Kidney (tissue), 14 donors: ENCODE measurements around the gene CEMP1. TPM values are rescaled to one million over a fixed set of nuclear protein-coding genes. Genes with fewer than 3 reads are reported as not detected.

Experiments used
- DNase-seq, 5 donors: peaks; one replicate each; pipeline ENCODE4 v3.0.0-alpha.2; 2013 to 2020
- FAIRE-seq: peaks from 2 replicates; lab custom pipeline; 2012; peaks lifted over from hg19 to GRCh38; lab: Jason Lieb, UNC
- H3K27ac ChIP-seq, 2 donors: one replicate each; pipeline ENCODE4 v1.7.0; 2013; ENCODE audit warnings: low read depth in 2 of 2, low read length in 2 of 2, inconsistent platforms in 1 of 2
- H3K27me3 ChIP-seq: one replicate; pipeline ENCODE4 v1.7.1; 2013; ENCODE audit warnings: low read length, inconsistent platforms; ENCODE audit not compliant: control insufficient read depth, insufficient read depth
- H3K36me3 ChIP-seq, 3 donors: one replicate each; pipeline versions ENCODE4 v1.7.0 to v1.7.1; 2013; ENCODE audit warnings: low read length in 3 of 3, control low read depth in 1 of 3, inconsistent platforms in 1 of 3; ENCODE audit not compliant: insufficient read depth in 3 of 3, control insufficient read depth in 2 of 3
- H3K4me1 ChIP-seq, 3 donors: one replicate each; pipeline versions ENCODE4 v1.7.0 to v1.7.1; 2013; ENCODE audit warnings: low read length in 3 of 3, inconsistent platforms in 1 of 3, low read depth in 1 of 3; ENCODE audit not compliant: control insufficient read depth in 2 of 3, insufficient read depth in 2 of 3
- H3K4me3 ChIP-seq, 3 donors: one replicate each; pipeline versions ENCODE4 v1.7.0 to v1.8.1; 2013; ENCODE audit warnings: low read length in 3 of 3, control low read depth in 1 of 3, inconsistent platforms in 1 of 3
- H3K9ac ChIP-seq, 3 donors: one replicate each; pipeline versions ENCODE4 v1.7.0 to v1.7.1; 2013; ENCODE audit warnings: low read length in 3 of 3, control low read depth in 1 of 3, inconsistent platforms in 1 of 3
- H3K9me3 ChIP-seq, 3 donors: one replicate each; pipeline versions ENCODE4 v1.7.0 to v1.7.1; 2013; ENCODE audit warnings: low read length in 3 of 3, control low read depth in 1 of 3, inconsistent platforms in 1 of 3; ENCODE audit not compliant: control insufficient read depth in 2 of 3, insufficient read depth in 1 of 3
- intact Hi-C: fragments of 100-400 bp; cut with DNase I; formaldehyde crosslinking; loops from one replicate; pipeline ENCODE4 v1.11.1; 2022
- polyA plus RNA-seq: library from polyadenylated mRNA; stranded (reverse); fragments of 350-450 nt; fragmentation: Illumina TruSeq; extraction: RNeasy Lipid Tissue Mini Kit (QIAGEN cat#74804); gene quantifications from one replicate; pipeline ENCODE4 v1.2.3, GENCODE V29; 2014; ENCODE audit warnings: low read depth, low replicate concordance; ENCODE audit not compliant: insufficient read depth
- total RNA-seq: library from RNA; stranded (reverse); fragmentation: NEBNext Ultra II Directional; extraction: Animal tissue kit (Norgen Biotek cat#: 25700); gene quantifications from one replicate; pipeline ENCODE4 v1.2.1, GENCODE V29; 2021
- TF ChIP-seq, protein P1 (sequence below): IDR thresholded peaks from 3 replicates; pipeline ENCODE4 v1.5.1; 2012; ENCODE audit warnings: mild to moderate bottlenecking, moderate library complexity, borderline replicate concordance; ENCODE audit not compliant: insufficient read depth; ENCODE audit errors: extremely low read depth
- donor health status: control.
- donor health status: control.
- donor health status: control.
- donor health status: control.
- donor health status: control.
- donor health status: DM: yes; HTN: yes; CAD: no.
- donor health status: Normal renal cell carcinoma (clear cell type).

Gene CEMP1
- total and polyA plus RNA-seq, 2 donors from 2014 or later: 0.54 TPM; not detected in 1

DNA sequence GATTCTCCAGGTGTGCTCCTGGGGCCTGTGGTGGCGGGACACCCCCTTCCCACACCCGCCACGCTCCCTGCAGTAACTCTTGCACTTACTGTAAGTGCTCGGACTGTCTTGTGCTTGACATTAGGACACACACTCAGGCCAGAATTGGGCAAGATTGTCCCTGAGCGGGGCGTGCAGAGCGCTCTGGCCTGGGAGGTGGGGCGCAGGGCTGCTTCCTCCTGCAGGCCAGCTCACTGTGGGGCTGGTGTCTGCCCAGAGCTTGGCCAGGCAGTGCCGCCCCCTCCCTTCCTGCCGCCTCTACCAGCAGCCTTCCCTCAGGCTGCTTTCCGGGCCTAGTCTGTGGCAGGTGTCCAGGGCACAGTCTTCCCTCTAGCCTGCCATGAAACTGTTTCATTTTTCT is 23.5 kb downstream of the CEMP1 start:
- no peak overlapping the region for H3K9ac ChIP-seq
- no peaks in the 10 kb centered on the region for H3K27me3 ChIP-seq
- TF ChIP-seq, protein P1, sequence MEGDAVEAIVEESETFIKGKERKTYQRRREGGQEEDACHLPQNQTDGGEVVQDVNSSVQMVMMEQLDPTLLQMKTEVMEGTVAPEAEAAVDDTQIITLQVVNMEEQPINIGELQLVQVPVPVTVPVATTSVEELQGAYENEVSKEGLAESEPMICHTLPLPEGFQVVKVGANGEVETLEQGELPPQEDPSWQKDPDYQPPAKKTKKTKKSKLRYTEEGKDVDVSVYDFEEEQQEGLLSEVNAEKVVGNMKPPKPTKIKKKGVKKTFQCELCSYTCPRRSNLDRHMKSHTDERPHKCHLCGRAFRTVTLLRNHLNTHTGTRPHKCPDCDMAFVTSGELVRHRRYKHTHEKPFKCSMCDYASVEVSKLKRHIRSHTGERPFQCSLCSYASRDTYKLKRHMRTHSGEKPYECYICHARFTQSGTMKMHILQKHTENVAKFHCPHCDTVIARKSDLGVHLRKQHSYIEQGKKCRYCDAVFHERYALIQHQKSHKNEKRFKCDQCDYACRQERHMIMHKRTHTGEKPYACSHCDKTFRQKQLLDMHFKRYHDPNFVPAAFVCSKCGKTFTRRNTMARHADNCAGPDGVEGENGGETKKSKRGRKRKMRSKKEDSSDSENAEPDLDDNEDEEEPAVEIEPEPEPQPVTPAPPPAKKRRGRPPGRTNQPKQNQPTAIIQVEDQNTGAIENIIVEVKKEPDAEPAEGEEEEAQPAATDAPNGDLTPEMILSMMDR: no peak
- no peak for FAIRE-seq
- peak in 1 of 5 donors; percentile 77 for DNase-seq
- peaks cover 0 to 15% (median 11%) of the 10 kb centered on the region in 3 donors for H3K4me1 ChIP-seq
- H3K4me3 ChIP-seq: no peak overlapping the region
- intact Hi-C loops: no loop called here
- peak overlapping the region in 1 of 2 donors; percentile 17 for H3K27ac ChIP-seq
- no peaks in the 10 kb centered on the region for H3K9me3 ChIP-seq
- H3K36me3 ChIP-seq: no peaks in the 10 kb centered on the region

- H3K9ac ChIP-seq: no peak overlapping the region
- no peaks in the 10 kb centered on the region for H3K27me3 ChIP-seq
- intact Hi-C loops: no loop called here
- no peak for FAIRE-seq
- no peaks in the 10 kb centered on the region for H3K9me3 ChIP-seq
- no peaks in the 10 kb centered on the region for H3K36me3 ChIP-seq
- no peak overlapping the region for H3K4me3 ChIP-seq
- DNase-seq: peak in 1 of 5 donors; percentile 75
- H3K4me1 ChIP-seq: peaks cover 0 to 16% (median 6%) of the 10 kb centered on the region in 3 donors
- H3K27ac ChIP-seq: peak overlapping the region in 1 of 2 donors; percentile 17
- TF ChIP-seq, protein P1: peak; percentile 15
Observed at GRCh38 chr16:2507052-2507659, 24.1 kb downstream of the CEMP1 start.

- no peak overlapping the region for H3K9ac ChIP-seq
- intact Hi-C loops: no loop called here
- H3K4me3 ChIP-seq: no peak overlapping the region
- H3K4me1 ChIP-seq: peaks cover 0 to 16% (median 0%) of the 10 kb centered on the region in 3 donors
- no peak overlapping the region for H3K27ac ChIP-seq
- TF ChIP-seq, protein P1: no peak
- FAIRE-seq (no peak), DNase-seq (peak in 1 of 5 donors; percentile 74)
- H3K27me3 ChIP-seq: no peaks in the 10 kb centered on the region
- no peaks in the 10 kb centered on the region for H3K9me3 ChIP-seq
- H3K36me3 ChIP-seq: no peaks in the 10 kb centered on the region
Observed at GRCh38 chr16:2505695-2506094, 25.5 kb downstream of the CEMP1 start.
